Smooth muscle cell (in vitro differentiated cells): ENCODE measurements around the gene DDR2. TPM values are rescaled to one million over a fixed set of nuclear protein-coding genes. Genes with fewer than 3 reads are reported as not detected.
"Not testable (repeated sequence)": the region's sequence is repeated elsewhere in the genome, so short reads cannot be mapped to it uniquely, and the experiment has no call there.

ENCODE experiments used
- DNase-seq: peaks from one replicate; lab custom pipeline; 2025; ENCODE audit not compliant: unreplicated experiment; lab: John Stamatoyannopoulos, UW
- H2AFZ ChIP-seq: fragments of 200-600 bp; sonication (generic); 2 replicates; pipeline ENCODE4 v1.6.0; 2016; ENCODE audit warnings: antibody characterized with exemption, low read depth, mild to moderate bottlenecking
- H3F3A ChIP-seq: fragments of 200-600 bp; sonication (generic); 2 replicates; pipeline ENCODE4 v1.6.0; 2017; ENCODE audit warnings: antibody characterized with exemption, low read depth
- H3K27ac ChIP-seq: fragments of 200-600 bp; sonication (generic); 2 replicates; pipeline ENCODE4 v1.5.1; 2016; ENCODE audit warnings: low read depth, mild to moderate bottlenecking
- H3K27me3 ChIP-seq: fragments of 200-600 bp; sonication (generic); 2 replicates; pipeline ENCODE4 v1.6.1; 2016; ENCODE audit warnings: low read depth, mild to moderate bottlenecking
- H3K36me3 ChIP-seq: fragments of 200-600 bp; sonication (generic); 2 replicates; pipeline ENCODE4 v1.5.1; 2016; ENCODE audit warnings: low read depth
- H3K4me1 ChIP-seq: fragments of 200-600 bp; sonication (generic); 2 replicates; pipeline ENCODE4 v1.5.1; 2016; ENCODE audit warnings: low read depth
- H3K4me2 ChIP-seq: fragments of 200-600 bp; sonication (generic); 2 replicates; pipeline ENCODE4 v1.6.0; 2016; ENCODE audit warnings: mild to moderate bottlenecking
- H3K4me3 ChIP-seq: fragments of 200-600 bp; sonication (generic); 2 replicates; pipeline ENCODE4 v1.5.1; 2016; ENCODE audit warnings: mild to moderate bottlenecking
- H3K79me2 ChIP-seq: fragments of 200-600 bp; sonication (generic); 2 replicates; pipeline ENCODE4 v1.6.0; 2016; ENCODE audit warnings: low read depth, mild to moderate bottlenecking
- H3K9ac ChIP-seq: fragments of 200-600 bp; sonication (generic); 2 replicates; pipeline ENCODE4 v1.6.0; 2016; ENCODE audit warnings: low read depth
- H3K9me3 ChIP-seq: fragments of 200-600 bp; sonication (generic); replicated peaks from 2 replicates; pipeline ENCODE4 v1.5.1; 2016; ENCODE audit warnings: low read depth
- H4K20me1 ChIP-seq: fragments of 200-600 bp; sonication (generic); 2 replicates; pipeline ENCODE4 v1.6.0; 2016; ENCODE audit warnings: low read depth
- CTCF ChIP-seq: fragments of 200-600 bp; sonication (generic); IDR thresholded peaks from 2 replicates; pipeline ENCODE4 v1.5.1; 2017; ENCODE audit warnings: borderline replicate concordance, mild to moderate bottlenecking, antibody characterized with exemption; ENCODE audit not compliant: insufficient read depth, poor library complexity, severe bottlenecking
- WGBS: methylation state at CpG from one replicate; pipeline ENCODE4 v1.1.7; 2016; ENCODE audit warnings: low lambda C conversion rate; 5-methylcytosine and 5-hydroxymethylcytosine counted together
- polyA plus RNA-seq: library from polyadenylated mRNA; unstranded; fragments of >200 nt; fragmentation: Nextera tagmentation; extraction: Ambion mirVana; gene quantifications from 2 replicates; pipeline ENCODE4 v1.2.1, GENCODE V29; 2016
- total RNA-seq: library from RNA; depleted of rRNA; stranded (reverse); fragments of >200 nt; gene quantifications from 2 replicates; pipeline ENCODE4 v1.2.3, GENCODE V29; 2014

Gene DDR2
- total and polyA plus RNA-seq, 2 experiments from 2014 or later, result 13.3 to 24.5 TPM

- no peaks in the 10 kb centered on the region for H3K36me3 ChIP-seq
- H3K9ac ChIP-seq, result no peak overlapping the region
- H3F3A ChIP-seq, result no peaks in the 10 kb centered on the region
- no peak overlapping the region for H2AFZ ChIP-seq
- H3K9me3 ChIP-seq, result no peaks in the 10 kb centered on the region
- H3K27ac ChIP-seq, result no peak overlapping the region
- H3K79me2 ChIP-seq, result no peaks in the 10 kb centered on the region
- H4K20me1 ChIP-seq, result peaks cover 28% of the 10 kb centered on the region
- peaks cover 3% of the 10 kb centered on the region for H3K27me3 ChIP-seq
- no peak for DNase-seq
- no peak overlapping the region for H3K4me3 ChIP-seq
- WGBS, result 85% methylated on average over 4 of the region's 4 CpGs
- H3K4me1 ChIP-seq, result no peaks in the 10 kb centered on the region
- H3K4me2 ChIP-seq, result no peak overlapping the region
- no peak for TF ChIP-seq CTCF
These were observed 108.5 kb downstream of the DDR2 start for GRCh38 chr1:162740755-162741154.

GRCh38 chr1:162741574-162741973 lies 109.3 kb downstream of the DDR2 start:
- no peaks in the 10 kb centered on the region for H3F3A ChIP-seq
- peaks cover 3% of the 10 kb centered on the region for H3K27me3 ChIP-seq
- H3K4me2 ChIP-seq, result no peak overlapping the region
- no peak overlapping the region for H2AFZ ChIP-seq
- no peak overlapping the region for H3K27ac ChIP-seq
- DNase-seq, result no peak
- H3K4me1 ChIP-seq, result no peaks in the 10 kb centered on the region
- no peak overlapping the region for H3K4me3 ChIP-seq
- H3K79me2 ChIP-seq, result no peaks in the 10 kb centered on the region
- no peak overlapping the region for H3K9ac ChIP-seq
- no peak for TF ChIP-seq CTCF
- H3K36me3 ChIP-seq, result no peaks in the 10 kb centered on the region
- no peaks in the 10 kb centered on the region for H3K9me3 ChIP-seq
- H4K20me1 ChIP-seq, result peaks cover 20% of the 10 kb centered on the region
- 94% methylated on average over 2 of the region's 2 CpGs for WGBS

GRCh38 chr1:162746264-162746942 lies 114.1 kb downstream of the DDR2 start:
- WGBS, result 98% methylated on average over 14 of the region's 14 CpGs

GRCh38 chr1:162753001-162753658 lies 120.9 kb downstream of the DDR2 start:
- Histone ChIP-seq H2AFZ (no peak overlapping the region), H3K27me3 (no peaks in the 10 kb centered on the region), H3K9ac (no peak overlapping the region), H4K20me1 (no peaks in the 10 kb centered on the region), H3K4me3 (no peak overlapping the region), H3F3A (no peaks in the 10 kb centered on the region), H3K36me3 (no peaks in the 10 kb centered on the region), H3K9me3 (no peaks in the 10 kb centered on the region), H3K4me2 (no peak overlapping the region), H3K27ac (no peak overlapping the region), H3K79me2 (no peaks in the 10 kb centered on the region), H3K4me1 (no peaks in the 10 kb centered on the region)
- TF ChIP-seq CTCF, result no peak
- no peak for DNase-seq
- 100% methylated on average over 1 of the region's 1 CpG for WGBS

More at GRCh38 chr1:162746264-162746942, 114.1 kb downstream of the DDR2 start:
- H3K27ac ChIP-seq, H3K4me3 ChIP-seq, DNase-seq, H3K4me1 ChIP-seq, H3K9ac ChIP-seq, H3K36me3 ChIP-seq, H4K20me1 ChIP-seq, H3K27me3 ChIP-seq, H2AFZ ChIP-seq, H3K4me2 ChIP-seq, H3K79me2 ChIP-seq, H3K9me3 ChIP-seq, H3F3A ChIP-seq: not testable (repeated sequence)
